ENCODE data around the gene ERG. TPM values are rescaled to one million over a fixed set of nuclear protein-coding genes. Genes with fewer than 3 reads are reported as not detected.

ERG gene
- polyA plus RNA-seq, 1 donor from 2014 or later, result not detected

DNA sequence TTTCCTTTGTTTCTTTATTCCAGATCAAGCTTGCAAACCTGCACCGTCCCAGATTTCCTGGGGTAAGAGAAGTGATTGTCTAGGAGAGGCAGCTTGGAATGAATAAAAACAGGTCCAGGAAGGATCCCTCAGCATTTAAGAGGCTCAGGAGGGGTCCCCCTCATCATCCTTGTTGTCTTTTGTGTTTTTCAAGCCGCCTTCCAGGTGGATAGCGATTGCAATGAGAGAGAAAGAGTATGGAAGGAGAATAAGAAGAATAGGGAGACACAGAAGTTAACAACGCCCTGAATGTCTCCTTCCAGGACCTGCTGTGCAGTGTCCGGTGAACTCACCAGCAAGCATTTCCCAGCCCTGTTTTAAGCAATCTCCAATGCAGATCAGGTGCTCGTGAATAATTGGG is 8.5 kb downstream of the ERG start:
- H3K4me3 ChIP-seq (ENCODE audit: low read length), result no peak overlapping the region
- TF ChIP-seq RAD21 (conservative IDR thresholded peaks at IDR 0.05) (no peak), EZH2 (IDR thresholded peaks at IDR 0.05; ENCODE audit: borderline replicate concordance, insufficient read depth, low read length, poor library complexity, severe bottlenecking) (no peak)
- TF ChIP-seq, protein P1, sequence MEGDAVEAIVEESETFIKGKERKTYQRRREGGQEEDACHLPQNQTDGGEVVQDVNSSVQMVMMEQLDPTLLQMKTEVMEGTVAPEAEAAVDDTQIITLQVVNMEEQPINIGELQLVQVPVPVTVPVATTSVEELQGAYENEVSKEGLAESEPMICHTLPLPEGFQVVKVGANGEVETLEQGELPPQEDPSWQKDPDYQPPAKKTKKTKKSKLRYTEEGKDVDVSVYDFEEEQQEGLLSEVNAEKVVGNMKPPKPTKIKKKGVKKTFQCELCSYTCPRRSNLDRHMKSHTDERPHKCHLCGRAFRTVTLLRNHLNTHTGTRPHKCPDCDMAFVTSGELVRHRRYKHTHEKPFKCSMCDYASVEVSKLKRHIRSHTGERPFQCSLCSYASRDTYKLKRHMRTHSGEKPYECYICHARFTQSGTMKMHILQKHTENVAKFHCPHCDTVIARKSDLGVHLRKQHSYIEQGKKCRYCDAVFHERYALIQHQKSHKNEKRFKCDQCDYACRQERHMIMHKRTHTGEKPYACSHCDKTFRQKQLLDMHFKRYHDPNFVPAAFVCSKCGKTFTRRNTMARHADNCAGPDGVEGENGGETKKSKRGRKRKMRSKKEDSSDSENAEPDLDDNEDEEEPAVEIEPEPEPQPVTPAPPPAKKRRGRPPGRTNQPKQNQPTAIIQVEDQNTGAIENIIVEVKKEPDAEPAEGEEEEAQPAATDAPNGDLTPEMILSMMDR (IDR thresholded peaks at IDR 0.05; ENCODE audit: poor library complexity, severe bottlenecking), result no peak
- H4K20me1 ChIP-seq (ENCODE audit: insufficient read depth), result no peaks in the 10 kb centered on the region
- no peaks in the 10 kb centered on the region for H3K79me2 ChIP-seq (replicated peaks; ENCODE audit: insufficient read depth, low read length)
- H3F3A ChIP-seq (ENCODE audit: insufficient read depth, low read length, poor library complexity, severe bottlenecking), result no peaks in the 10 kb centered on the region
- H3K36me3 ChIP-seq (ENCODE audit: insufficient read depth, low read length), result no peaks in the 10 kb centered on the region
- no peak overlapping the region for H3K9ac ChIP-seq (ENCODE audit: low read length)
- H3K4me2 ChIP-seq (ENCODE audit: low read length), result no peak overlapping the region
- no peaks in the 10 kb centered on the region for H3K27me3 ChIP-seq (ENCODE audit: insufficient read depth, low read depth, low read length)
- H3K9me3 ChIP-seq (ENCODE audit: low read length), result no peaks in the 10 kb centered on the region
- no peaks in the 10 kb centered on the region for H3K9me2 ChIP-seq (ENCODE audit: insufficient read depth, low read length)
- H2AFZ ChIP-seq (ENCODE audit: low read depth, low read length), result no peak overlapping the region
- H3K27ac ChIP-seq (ENCODE audit: low read length), result no peak overlapping the region

DNA sequence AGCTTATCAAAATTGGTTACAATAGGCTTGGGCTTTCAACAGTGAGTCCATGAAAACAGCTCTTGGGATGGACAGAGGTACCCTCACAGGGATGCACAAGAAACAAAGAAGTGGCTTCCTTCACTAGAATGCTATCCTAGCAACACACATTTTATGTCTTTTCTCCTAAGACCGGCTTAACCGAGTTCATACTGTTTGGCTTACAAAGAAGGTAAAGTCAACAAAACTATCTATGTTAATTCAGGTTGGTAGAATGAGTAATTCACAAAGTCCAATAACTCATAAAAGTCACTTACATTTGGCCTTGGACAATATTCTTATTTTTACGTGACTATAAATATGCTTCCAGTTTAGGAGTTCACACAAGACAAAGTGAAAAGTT is 9.0 kb downstream of the ERG start:
- Histone ChIP-seq H2AFZ (ENCODE audit: low read depth, low read length) (no peak overlapping the region), H3F3A (ENCODE audit: insufficient read depth, low read length, poor library complexity, severe bottlenecking) (no peaks in the 10 kb centered on the region), H3K27me3 (ENCODE audit: insufficient read depth, low read depth, low read length) (no peaks in the 10 kb centered on the region), H3K9me2 (ENCODE audit: insufficient read depth, low read length) (no peaks in the 10 kb centered on the region), H3K4me3 (ENCODE audit: low read length) (no peak overlapping the region), H3K36me3 (ENCODE audit: insufficient read depth, low read length) (no peaks in the 10 kb centered on the region), H3K79me2 (replicated peaks; ENCODE audit: insufficient read depth, low read length) (no peaks in the 10 kb centered on the region), H3K9me3 (ENCODE audit: low read length) (no peaks in the 10 kb centered on the region), H3K27ac (ENCODE audit: low read length) (no peak overlapping the region), H4K20me1 (ENCODE audit: insufficient read depth) (no peaks in the 10 kb centered on the region), H3K9ac (ENCODE audit: low read length) (no peak overlapping the region), H3K4me2 (ENCODE audit: low read length) (no peak overlapping the region)
- no peak for TF ChIP-seq EZH2 (IDR thresholded peaks at IDR 0.05; ENCODE audit: borderline replicate concordance, insufficient read depth, low read length, poor library complexity, severe bottlenecking)
- no peak for TF ChIP-seq EP300 (conservative IDR thresholded peaks at IDR 0.05; ENCODE audit: poor library complexity, severe bottlenecking)
- TF ChIP-seq, protein P1 (IDR thresholded peaks at IDR 0.05; ENCODE audit: poor library complexity, severe bottlenecking), result no peak

DNA sequence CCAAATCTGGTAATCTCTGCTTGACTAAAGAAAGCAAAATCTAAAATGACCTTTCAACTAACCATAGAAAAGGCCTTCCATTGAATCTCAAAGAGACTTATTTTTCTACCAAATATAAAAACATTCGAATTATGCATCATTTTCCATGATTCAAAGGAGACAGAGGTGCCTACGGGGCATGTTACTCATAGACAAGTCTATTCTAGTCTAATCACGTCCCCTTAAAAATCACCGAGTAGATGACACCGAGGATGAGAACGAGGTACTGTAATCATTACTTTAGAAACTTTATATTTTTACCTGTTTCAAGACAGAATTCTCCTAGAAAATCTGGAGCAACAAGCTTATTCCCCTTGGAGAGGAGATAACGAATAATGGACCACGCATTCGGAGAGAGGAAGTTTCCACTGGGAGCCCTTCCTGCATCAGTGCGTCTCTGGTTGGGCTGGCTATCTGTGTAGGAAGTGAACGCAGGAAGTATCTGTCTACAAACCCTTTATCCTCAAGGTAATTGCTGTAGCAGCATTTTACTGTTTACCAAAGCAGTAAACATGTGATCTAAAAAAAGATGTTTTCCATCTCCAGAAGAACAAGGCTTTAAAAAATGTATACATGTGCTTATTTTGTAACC is 9.5 kb downstream of the ERG start:
- Histone ChIP-seq H4K20me1 (ENCODE audit: insufficient read depth) (no peaks in the 10 kb centered on the region), H3K4me2 (ENCODE audit: low read length) (no peak overlapping the region), H3K9me3 (ENCODE audit: low read length) (no peaks in the 10 kb centered on the region), H3K9me2 (ENCODE audit: insufficient read depth, low read length) (no peaks in the 10 kb centered on the region), H3F3A (ENCODE audit: insufficient read depth, low read length, poor library complexity, severe bottlenecking) (no peaks in the 10 kb centered on the region), H3K4me3 (ENCODE audit: low read length) (no peak overlapping the region), H3K9ac (ENCODE audit: low read length) (no peak overlapping the region), H3K79me2 (replicated peaks; ENCODE audit: insufficient read depth, low read length) (no peaks in the 10 kb centered on the region), H2AFZ (ENCODE audit: low read depth, low read length) (no peak overlapping the region), H3K27me3 (ENCODE audit: insufficient read depth, low read depth, low read length) (no peaks in the 10 kb centered on the region), H3K27ac (ENCODE audit: low read length) (no peak overlapping the region), H3K36me3 (ENCODE audit: insufficient read depth, low read length) (no peaks in the 10 kb centered on the region)
- TF ChIP-seq SMC3 (conservative IDR thresholded peaks at IDR 0.05; ENCODE audit: poor library complexity) (no peak), POLR2AphosphoS5 (IDR thresholded peaks at IDR 0.05) (no peak), EP300 (conservative IDR thresholded peaks at IDR 0.05; ENCODE audit: poor library complexity, severe bottlenecking) (no peak), TAF1 (IDR thresholded peaks at IDR 0.05; ENCODE audit: low read depth) (no peak), RAD21 (conservative IDR thresholded peaks at IDR 0.05) (no peak), EZH2 (IDR thresholded peaks at IDR 0.05; ENCODE audit: borderline replicate concordance, insufficient read depth, low read length, poor library complexity, severe bottlenecking) (no peak), MXI1 (conservative IDR thresholded peaks at IDR 0.05; ENCODE audit: poor library complexity, severe bottlenecking) (no peak)
- TF ChIP-seq, protein P1 (IDR thresholded peaks at IDR 0.05; ENCODE audit: poor library complexity, severe bottlenecking), result no peak
- TF ChIP-seq, protein P2, sequence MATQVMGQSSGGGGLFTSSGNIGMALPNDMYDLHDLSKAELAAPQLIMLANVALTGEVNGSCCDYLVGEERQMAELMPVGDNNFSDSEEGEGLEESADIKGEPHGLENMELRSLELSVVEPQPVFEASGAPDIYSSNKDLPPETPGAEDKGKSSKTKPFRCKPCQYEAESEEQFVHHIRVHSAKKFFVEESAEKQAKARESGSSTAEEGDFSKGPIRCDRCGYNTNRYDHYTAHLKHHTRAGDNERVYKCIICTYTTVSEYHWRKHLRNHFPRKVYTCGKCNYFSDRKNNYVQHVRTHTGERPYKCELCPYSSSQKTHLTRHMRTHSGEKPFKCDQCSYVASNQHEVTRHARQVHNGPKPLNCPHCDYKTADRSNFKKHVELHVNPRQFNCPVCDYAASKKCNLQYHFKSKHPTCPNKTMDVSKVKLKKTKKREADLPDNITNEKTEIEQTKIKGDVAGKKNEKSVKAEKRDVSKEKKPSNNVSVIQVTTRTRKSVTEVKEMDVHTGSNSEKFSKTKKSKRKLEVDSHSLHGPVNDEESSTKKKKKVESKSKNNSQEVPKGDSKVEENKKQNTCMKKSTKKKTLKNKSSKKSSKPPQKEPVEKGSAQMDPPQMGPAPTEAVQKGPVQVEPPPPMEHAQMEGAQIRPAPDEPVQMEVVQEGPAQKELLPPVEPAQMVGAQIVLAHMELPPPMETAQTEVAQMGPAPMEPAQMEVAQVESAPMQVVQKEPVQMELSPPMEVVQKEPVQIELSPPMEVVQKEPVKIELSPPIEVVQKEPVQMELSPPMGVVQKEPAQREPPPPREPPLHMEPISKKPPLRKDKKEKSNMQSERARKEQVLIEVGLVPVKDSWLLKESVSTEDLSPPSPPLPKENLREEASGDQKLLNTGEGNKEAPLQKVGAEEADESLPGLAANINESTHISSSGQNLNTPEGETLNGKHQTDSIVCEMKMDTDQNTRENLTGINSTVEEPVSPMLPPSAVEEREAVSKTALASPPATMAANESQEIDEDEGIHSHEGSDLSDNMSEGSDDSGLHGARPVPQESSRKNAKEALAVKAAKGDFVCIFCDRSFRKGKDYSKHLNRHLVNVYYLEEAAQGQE (IDR thresholded peaks at IDR 0.05; ENCODE audit: borderline replicate concordance), result no peak
